SHP77 (cell line): Measurements from ENCODE around the gene IL17RE.

Experiments used
- DNase-seq, 2 experiments: peaks; one replicate each; lab custom pipeline; 2025; lab: John Stamatoyannopoulos, UW

The IL17RE gene

GRCh38 chr3:9903904-9904303, 1.3 kb downstream of the IL17RE start:
- no peak for DNase-seq

GRCh38 chr3:9906480-9906879, 3.8 kb downstream of the IL17RE start:
- DNase-seq = no peak

DNA sequence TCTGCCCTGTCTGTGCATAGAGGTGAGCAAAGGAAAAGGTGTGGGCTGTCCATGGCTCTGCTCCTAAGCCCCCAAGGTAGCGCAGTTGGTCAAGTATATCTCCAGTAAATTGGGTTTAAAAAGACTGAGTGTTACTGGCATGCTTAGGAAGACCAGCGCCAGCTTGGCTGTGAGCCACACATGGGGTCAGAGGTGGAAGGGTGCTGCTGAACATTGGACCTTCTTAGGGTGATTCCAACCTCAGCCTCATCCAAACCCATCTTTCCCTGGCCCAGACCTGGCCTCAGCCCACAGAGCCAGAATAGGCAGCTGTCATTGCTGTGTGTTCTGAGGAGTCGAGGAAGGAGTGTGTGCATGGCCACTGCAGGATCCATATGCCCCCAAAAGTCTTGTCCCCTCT, 5.6 kb downstream of the IL17RE start:
- DNase-seq = no peak

DNA sequence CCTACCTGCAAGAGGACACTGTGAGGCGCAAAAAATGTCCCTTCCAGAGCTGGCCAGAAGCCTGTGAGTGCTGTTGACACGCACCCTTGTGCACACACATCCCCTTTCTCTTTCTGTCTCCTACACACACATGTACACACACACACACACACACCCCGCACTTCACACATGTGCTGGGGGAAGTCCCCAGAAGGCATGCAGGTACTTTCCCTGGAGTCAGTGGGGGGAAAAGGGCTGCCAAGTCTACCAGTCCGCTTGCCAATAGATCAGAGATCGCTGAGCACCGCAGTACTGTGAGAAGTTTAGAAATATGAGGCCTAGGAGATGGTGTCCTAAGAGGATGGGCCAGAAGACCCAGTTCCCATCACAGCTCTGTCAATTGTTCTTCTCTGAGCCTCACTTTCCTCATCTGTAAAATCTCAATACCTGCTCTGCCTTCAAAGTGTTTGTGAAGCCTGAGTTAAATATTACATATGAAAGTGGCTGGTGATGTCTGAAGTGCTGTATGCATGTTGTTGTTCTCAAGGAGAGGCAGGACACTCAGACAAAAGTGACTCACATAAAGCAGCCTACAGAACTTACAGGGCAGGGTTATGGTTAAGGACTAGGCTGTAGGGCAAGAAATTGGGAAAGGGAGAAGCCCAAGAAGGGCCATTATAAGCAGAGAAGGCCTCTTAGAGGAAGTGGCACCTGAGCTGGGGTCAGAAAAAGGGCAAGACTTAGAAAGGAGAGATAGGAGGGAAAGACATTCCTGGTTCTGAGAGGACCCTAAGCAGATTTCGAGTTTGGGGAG, 6.8 kb downstream of the IL17RE start:
- no peak for DNase-seq

DNA sequence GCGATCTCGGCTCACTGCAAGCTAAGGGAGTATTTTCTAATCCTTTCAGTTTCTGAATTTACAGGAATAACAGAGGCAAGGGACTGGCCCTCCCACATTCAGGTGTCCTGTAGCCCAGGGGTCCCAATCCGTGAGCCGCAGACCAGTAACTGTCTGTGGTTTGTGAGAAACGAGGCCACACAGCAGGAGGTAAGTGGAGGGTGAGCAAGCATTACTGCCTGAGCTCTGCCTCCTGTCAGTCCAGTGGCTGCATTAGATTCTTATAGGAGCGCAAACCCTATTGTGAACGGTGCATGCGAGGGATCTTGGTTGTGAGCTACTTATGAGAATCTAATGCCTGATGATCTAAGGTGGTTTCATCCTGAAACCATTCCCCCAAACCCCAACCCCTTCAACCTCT, 9.2 kb downstream of the IL17RE start:
- no peak for DNase-seq

GRCh38 chr3:9912294-9912935, 9.8 kb downstream of the IL17RE start:
- no peak for DNase-seq

GRCh38 chr3:9913601-9914000, 11.0 kb downstream of the IL17RE start:
- no peak for DNase-seq

DNA sequence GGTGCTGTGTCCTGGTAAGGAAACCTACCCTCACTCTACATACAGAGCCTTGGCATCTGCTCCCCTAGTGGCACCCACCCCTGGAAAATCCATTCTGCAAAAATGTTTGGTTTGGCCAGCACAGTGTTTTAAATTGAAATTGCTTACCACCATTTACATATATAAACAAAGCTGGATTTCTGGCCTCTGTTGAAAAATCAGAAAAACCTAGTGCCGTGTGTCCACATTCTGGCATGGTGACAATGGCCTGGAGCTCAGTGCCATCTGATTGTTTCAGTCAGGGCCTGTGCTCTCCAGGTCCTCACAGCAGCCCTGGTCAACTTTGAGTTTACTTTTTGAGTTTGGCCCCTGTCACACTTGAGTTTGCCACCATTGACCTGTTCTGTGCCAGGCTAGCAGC, 11.4 kb downstream of the IL17RE start:
- DNase-seq = no peak

DNA sequence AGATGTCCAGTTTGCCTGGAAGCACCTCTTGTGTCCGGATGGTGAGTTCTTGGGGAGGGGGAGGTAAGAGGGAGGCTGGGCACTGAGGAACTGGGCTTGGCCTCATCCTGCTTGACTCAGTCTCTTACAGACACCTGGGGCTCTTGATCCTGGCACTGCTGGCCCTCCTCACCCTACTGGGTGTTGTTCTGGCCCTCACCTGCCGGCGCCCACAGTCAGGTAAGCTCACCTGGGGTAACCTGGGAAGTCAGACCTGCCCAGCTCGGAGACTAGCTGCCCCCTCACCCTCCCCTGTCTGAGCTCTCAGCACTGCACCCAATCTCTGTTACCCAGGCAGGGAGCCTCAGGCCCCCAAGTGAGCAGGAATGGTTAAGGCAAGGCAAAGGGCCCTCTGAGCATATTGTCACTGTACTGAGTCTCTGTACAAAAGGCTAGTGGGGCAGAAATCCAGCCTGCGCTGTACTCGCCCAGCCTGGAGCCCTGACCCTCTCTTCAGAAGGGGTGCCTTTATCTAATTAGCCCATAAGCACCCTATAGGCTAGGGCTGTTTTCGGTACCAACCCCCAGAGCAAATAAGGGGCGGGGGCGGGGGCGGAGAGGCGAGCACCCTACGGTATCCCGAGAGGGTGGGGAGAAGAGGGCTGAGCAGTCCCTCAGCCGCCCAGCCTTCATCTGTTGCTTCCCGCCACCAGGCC, 12.1 kb downstream of the IL17RE start:
- DNase-seq = peak in 1 of 2 experiments; percentile 14

DNA sequence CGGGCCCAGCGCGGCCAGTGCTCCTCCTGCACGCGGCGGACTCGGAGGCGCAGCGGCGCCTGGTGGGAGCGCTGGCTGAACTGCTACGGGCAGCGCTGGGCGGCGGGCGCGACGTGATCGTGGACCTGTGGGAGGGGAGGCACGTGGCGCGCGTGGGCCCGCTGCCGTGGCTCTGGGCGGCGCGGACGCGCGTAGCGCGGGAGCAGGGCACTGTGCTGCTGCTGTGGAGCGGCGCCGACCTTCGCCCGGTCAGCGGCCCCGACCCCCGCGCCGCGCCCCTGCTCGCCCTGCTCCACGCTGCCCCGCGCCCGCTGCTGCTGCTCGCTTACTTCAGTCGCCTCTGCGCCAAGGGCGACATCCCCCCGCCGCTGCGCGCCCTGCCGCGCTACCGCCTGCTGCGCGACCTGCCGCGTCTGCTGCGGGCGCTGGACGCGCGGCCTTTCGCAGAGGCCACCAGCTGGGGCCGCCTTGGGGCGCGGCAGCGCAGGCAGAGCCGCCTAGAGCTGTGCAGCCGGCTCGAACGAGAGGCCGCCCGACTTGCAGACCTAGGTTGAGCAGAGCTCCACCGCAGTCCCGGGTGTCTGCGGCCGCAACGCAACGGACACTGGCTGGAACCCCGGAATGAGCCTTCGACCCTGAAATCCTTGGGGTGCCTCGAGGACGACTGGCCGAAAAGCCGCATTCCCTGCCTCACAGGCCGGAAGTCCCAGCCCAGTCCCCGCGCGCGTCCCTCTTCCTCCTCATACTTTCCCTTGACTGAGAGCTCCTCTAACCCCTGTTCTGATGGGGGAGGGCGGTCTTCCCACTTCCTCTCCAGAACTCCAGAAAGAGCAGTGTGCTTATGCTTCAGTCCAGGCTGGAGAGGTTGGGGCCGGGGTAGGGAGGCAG, 12.8 kb downstream of the IL17RE start:
- DNase-seq = no peak

DNA sequence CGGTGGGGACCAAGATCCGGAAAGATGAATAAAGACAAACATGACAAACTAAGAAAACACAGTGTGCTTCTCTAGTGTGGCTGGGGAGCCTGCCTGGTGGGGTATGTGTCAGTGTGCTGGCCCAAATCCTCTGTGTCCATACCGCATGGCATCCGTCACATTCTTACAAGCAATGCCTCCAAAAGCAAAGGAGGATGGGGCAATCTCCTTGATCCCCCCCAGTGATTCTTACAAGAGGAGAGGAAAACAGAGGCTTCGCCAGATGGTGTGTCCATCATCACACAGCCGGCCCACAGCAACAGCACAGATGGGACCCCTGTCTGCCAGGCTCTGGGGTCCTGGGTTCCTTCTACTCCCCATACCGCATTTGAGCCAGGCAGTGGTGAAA, 13.7 kb downstream of the IL17RE start:
- no peak for DNase-seq

DNA sequence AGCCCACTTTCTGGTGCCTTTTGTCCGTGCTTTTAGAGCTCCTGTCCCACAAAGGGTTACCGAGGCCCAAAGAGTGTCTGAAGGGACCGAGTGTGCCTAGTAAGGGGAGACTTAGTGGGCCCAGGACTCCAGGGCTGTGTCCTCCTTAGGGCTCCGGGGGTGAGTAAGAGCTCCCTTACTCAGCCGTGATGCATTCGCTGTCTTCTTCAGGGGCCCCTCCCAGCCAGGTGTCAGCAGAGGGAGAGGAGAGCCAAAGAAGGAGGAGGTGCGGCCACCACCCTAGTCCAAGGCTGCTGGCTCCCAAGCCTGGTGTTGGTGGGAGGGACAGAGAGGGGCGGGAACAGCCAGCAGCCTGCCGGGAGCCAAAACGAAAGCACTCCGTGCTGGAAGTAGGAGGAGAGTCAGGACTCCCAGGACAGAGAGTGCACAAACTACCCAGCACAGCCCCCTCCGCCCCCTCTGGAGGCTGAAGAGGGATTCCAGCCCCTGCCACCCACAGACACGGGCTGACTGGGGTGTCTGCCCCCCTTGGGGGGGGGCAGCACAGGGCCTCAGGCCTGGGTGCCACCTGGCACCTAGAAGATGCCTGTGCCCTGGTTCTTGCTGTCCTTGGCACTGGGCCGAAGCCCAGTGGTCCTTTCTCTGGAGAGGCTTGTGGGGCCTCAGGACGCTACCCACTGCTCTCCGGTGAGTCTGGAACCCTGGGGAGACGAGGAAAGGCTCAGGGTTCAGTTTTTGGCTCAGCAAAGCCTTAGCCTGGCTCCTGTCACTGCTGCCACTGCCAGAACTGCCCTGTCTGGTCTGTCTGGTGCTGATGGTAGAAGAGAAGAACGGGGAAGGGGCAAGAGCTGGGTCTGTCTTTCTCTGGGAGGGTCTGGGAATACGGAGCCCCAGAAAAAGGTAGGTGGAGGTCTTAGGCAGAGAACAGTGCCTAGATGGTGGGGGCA, 14.4 kb downstream of the IL17RE start, which contains the start of gene IL17RC:
Gene IL17RC, plus strand, starts transcription at position 365 of the 947 bp plus-strand sequence. Its CDS starts 218 bp downstream, at position 583.
- DNase-seq = peak; percentile 65 to 80

GRCh38 chr3:9917820-9918219, 15.2 kb downstream of the IL17RE start:
- no peak for DNase-seq

GRCh38 chr3:9918261-9919038, 15.8 kb downstream of the IL17RE start:
- DNase-seq = no peak

DNA sequence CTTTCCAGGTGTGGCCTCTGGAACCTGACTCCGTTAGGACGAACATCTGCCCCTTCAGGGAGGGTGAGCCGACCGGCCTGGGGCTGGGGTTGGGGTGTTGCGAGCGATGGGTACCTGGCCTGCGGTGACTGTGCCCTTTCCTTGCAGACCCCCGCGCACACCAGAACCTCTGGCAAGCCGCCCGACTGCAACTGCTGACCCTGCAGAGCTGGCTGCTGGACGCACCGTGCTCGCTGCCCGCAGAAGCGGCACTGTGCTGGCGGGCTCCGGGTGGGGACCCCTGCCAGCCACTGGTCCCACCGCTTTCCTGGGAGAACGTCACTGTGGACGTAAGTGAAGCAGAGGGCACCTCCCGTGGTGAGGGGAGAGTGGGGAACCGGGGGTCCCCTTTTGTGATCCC, 25.5 kb downstream of the IL17RE start:
- no peak for DNase-seq

DNA sequence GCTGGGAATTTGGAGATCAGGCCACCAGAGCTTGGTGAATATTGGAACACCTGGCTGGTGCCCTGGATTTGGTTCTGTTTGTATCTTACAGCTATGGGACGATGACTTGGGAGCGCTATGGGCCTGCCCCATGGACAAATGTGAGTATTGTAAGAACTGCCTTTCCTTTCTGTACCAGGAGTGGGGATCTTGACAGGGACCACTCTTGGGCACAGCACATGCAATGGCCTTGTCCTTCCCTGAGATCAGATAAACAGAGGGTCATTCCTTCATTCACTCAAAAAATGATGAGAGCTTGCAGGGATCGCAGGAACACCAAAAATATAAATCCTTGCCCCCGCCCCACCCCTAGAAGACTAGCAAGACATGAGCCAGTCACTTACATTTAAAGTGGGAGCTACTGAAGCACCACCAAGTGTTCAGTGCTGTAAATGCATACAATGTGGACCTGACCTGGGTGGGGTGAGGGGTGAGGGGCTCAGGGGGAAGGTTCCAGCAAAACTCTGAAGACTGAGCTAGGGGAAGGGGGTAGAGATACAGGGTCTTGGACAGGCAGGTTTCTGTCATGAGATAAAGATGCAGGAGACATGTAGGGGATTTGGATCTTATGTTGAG, 28.3 kb downstream of the IL17RE start:
- DNase-seq = no peak

- no peak for DNase-seq
Measured at GRCh38 chr3:9932535-9932842, 29.8 kb downstream of the IL17RE start.

DNA sequence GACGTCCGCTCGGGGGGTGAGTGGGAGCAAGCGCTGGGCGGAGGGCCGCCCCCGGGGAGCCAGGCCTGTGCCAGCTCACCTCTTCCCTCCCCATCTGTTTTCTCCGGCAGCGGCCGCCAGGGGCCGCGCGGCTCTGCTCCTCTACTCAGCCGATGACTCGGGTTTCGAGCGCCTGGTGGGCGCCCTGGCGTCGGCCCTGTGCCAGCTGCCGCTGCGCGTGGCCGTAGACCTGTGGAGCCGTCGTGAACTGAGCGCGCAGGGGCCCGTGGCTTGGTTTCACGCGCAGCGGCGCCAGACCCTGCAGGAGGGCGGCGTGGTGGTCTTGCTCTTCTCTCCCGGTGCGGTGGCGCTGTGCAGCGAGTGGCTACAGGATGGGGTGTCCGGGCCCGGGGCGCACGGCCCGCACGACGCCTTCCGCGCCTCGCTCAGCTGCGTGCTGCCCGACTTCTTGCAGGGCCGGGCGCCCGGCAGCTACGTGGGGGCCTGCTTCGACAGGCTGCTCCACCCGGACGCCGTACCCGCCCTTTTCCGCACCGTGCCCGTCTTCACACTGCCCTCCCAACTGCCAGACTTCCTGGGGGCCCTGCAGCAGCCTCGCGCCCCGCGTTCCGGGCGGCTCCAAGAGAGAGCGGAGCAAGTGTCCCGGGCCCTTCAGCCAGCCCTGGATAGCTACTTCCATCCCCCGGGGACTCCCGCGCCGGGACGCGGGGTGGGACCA, 30.4 kb downstream of the IL17RE start:
- peak; percentile 58 to 84 for DNase-seq
